ENCODE measurements around the gene CFAP99.

DNA sequence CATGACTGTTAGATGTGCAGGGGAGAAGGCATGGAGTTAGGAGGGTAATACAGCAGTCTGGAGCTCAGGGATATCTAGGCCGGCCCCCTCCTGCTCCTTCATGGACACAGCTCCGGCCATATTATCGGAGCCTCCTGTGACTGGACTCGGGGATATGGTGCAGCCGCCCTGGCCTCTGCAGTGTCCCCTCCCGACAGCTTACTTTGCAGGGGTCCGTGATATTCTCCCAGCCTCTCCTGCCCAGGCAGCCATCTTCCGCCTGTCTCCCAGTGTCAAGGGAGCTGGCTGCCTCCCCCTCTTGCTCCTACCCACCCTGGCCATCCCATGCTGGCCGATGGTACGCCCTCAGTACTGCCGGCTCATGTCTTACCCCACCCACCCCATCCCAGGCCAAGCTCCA lies 30.3 kb downstream of the CFAP99 start:
- TF ChIP-seq FOXA1 (IDR thresholded peaks at IDR 0.05) (no peak), SP1 (IDR thresholded peaks at IDR 0.05) (no peak), SUZ12 (IDR thresholded peaks at IDR 0.05) (no peak), TARDBP (IDR thresholded peaks at IDR 0.05) (no peak), BHLHE40 (IDR thresholded peaks at IDR 0.05; ENCODE audit: borderline replicate concordance) (no peak), CTBP1 (IDR thresholded peaks at IDR 0.05; ENCODE audit: borderline replicate concordance) (no peak), HDGF (IDR thresholded peaks at IDR 0.05; ENCODE audit: borderline replicate concordance) (no peak), NFRKB (IDR thresholded peaks at IDR 0.05) (no peak), FOXM1 (IDR thresholded peaks at IDR 0.05; ENCODE audit: borderline replicate concordance) (no peak), FOXK2 (IDR thresholded peaks at IDR 0.05) (no peak), ZNF384 (IDR thresholded peaks at IDR 0.05) (no peak), ARNT (IDR thresholded peaks at IDR 0.05) (no peak), ELF4 (IDR thresholded peaks at IDR 0.05) (no peak)
- TF ChIP-seq, protein P1, sequence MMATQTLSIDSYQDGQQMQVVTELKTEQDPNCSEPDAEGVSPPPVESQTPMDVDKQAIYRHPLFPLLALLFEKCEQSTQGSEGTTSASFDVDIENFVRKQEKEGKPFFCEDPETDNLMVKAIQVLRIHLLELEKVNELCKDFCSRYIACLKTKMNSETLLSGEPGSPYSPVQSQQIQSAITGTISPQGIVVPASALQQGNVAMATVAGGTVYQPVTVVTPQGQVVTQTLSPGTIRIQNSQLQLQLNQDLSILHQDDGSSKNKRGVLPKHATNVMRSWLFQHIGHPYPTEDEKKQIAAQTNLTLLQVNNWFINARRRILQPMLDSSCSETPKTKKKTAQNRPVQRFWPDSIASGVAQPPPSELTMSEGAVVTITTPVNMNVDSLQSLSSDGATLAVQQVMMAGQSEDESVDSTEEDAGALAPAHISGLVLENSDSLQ (IDR thresholded peaks at IDR 0.05): no peak

All from HEK293T (cell line).